ENCODE measurements around the gene SSBP3.
"Not testable (repeated sequence)": the region's sequence is repeated elsewhere in the genome, so short reads cannot be mapped to it uniquely, and the experiment has no call there.

The SSBP3 gene

DNA sequence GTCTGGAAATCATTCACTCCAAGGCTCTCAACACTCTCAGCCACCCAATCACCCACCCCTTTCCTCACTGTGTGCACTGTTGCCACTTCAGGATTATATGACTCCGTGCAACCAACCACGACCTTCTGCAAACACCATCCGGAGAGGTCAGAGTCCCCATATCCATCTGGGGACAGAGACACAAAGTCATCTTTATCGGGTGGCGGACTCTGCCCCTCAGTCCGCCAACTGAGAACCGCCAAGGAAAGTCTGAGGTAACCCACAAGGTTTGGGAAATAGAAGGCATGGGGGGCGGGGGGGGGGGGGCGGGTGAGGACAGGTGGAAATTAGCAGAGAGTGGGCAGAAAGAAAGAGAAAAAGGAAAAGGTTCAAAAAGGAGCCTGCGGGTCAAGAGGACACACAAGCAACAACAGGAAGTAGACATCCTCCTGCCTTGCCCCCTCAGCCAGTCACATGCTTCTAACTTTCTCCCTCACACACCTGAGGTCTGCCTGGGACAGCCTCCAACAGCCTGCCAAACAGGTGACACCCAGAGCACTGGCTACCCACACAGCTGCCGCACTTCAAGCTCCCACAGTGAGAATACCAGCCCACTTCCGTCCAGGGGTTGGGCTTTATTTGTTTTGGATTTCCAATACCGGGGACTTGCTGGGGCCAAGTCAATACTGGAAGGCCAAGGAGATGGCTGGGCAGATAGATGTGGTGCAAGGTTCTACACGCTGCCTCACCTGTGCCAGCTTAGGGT, 58.1 kb downstream of the SSBP3 start:
- DNase-seq (ENCODE audit: low read depth): no peak

DNA sequence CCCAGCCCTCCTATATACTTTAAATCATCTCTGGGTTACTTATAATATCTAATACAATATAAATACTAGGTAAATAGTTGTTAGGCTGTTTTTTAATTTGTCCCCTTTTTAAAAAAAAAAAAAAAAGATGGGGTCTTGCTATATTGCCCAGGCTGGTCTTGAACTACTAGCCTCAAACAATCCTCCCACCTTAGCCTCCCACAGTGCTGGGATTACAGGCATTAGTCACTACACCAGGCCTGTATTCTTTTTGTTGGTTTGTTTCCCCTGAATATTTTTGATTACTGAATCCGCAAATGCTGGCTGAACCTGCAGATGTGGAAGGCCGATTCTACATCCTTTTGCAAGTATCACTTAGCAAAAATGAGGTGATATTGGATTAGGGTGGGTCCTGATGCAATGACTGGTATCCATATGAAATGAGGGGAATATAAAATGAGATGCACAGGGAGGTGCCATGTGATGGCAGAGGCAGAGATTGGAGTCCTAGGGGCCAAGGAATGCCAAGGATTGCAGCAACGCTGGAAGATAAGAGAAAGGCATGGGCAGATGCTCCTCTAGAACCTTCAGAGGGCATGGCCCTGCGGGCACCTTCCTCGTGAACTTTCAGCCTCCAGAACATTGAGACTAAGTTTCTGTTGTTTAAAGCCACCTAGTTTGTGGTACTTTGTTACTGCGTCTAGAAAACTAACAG, 58.8 kb downstream of the SSBP3 start:
- DNase-seq (ENCODE audit: low read depth): no peak

DNA sequence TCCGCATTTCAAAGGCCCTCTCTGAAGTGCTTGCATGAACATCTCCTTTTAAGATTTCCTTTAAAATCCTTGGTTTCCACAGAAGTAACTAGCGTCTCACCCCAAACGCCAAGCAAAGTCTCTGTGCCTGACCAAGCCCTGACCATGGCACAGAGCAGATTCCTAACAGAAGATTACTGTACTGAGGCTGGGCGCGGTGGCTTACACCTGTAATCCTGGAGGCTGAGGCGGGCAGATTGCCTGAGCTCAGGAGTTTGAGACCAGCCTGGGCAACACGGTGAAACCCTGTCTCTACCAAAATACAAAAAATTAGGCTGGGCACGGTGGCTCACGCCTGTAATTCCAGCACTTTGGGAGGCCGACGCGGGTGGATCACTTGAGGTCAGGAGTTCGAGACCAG, 60.6 kb downstream of the SSBP3 start:
- DNase-seq (ENCODE audit: low read depth): not testable (repeated sequence)

DNA sequence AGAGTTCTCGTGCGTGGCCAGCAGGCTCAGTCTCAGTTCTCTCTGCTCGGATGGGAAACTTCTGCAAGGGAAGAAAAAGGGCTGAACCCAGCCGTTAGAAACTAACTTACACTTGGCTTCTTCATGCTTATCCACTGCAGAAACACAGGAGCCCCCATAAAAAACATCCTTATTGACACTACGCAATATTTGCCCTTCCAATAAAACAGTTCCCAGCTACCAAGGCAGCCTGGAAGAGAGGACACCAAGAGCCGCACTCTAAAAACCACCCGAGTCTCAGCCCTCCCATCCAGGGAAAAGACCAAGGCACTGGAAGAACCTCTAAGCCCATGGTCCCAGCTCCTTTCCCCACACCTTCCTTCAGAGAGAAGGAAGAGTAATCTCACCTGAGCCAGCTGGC, 61.1 kb downstream of the SSBP3 start:
- DNase-seq (ENCODE audit: low read depth): no peak

DNA sequence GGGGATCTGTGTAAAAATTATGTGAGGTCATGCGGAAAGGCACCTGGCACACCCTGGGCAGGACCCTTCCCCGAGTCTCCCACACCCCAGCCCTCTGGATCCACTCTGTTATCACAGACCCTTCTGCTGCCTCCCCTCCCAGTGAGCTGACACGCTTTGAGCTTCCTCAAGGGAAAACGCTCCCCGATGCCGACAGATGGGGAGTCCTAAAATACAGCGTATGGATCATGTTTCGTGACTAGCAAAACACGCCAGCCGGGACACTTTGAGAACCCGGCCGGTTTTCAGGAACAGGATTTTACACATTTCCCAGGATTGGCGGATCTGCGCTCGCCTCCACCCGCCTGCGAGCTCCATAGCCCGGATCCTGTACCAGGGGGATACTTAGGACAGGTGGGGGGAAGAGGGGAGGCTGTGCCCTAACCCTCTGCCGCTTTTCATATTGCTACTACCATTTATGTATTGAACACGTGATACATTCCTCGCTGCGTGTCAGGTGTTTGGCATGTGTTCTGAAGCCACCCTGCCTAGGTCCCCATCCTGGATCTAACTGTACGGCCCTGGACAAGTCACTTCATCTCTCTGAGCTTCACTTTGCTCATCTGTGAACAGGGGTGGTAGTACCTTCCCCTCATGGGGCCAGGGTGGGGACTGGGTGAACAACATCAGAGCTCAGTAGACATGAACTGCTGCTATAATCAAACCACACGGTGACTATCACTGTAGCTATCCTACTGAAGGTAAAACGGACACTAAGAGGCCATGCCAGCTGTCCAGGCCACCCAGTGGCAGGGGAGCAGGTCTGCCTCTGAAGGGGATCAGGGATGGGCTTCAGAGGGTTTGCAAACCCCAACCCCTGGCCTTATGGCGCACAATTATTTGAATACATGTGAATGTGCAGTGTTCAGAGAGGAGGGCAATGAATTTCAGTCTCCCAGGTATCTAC, 63.2 kb downstream of the SSBP3 start:
- DNase-seq (ENCODE audit: low read depth): no peak

DNA sequence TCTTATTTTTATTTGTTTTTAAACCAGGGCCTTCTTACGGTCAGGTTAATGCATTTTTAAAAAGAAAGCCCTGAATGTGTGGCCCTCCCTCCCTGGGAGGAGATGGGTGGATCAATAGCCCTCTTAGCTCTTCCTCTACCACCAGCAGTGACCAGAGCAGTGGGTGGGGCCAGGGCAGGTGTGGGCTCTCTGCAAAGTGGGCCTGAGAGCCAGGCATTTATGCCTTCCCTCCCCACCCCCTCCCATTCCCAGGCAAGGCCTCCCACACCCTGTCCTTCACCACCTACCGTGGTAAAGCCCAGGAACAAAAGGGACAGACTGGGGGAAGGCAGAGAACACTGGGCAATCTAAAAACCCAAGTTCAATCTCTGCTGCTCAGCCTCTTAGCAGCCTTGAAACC, 63.9 kb downstream of the SSBP3 start:
- DNase-seq (ENCODE audit: low read depth): no peak

DNA sequence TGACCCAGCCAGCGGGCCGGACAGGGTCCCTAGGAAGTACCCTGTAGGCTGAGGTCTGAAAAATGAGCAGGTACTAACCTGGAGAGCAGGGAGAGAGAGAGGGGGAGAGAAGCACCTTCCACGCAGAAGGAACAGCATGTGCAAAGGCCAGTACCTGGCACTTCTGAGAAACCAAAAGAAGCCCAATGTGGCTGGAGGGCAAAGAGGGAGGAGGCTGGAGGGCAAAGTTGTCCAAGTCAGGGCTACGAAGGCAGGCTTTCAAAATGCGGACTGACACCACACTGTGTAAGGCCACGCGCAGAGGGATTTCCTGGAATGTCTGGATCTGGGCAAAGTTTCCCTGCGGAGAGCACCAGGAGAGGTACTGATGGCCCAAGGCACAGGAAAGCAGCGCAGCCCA, 64.4 kb downstream of the SSBP3 start:
- DNase-seq (ENCODE audit: low read depth): no peak

DNA sequence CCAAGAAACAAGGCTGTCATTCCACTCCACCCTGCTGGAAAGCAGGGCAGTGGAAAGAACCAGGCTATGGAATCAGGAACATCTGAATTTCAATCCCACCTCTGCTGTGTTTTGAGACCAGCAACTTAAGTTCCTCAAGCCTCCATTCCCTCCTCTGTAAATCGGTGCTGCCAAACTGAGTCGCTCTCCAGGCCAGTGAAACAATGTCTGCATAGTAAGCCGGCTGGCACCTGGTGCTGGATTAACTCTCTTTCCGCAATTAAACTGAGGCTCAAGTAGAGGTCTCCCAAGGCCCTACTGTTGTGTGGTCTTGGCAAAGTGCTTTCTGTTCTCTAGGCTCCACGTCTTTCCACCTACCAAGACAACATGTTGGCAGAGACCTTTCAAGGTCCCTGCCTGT, 65.3 kb downstream of the SSBP3 start:
- DNase-seq (ENCODE audit: low read depth): no peak

DNA sequence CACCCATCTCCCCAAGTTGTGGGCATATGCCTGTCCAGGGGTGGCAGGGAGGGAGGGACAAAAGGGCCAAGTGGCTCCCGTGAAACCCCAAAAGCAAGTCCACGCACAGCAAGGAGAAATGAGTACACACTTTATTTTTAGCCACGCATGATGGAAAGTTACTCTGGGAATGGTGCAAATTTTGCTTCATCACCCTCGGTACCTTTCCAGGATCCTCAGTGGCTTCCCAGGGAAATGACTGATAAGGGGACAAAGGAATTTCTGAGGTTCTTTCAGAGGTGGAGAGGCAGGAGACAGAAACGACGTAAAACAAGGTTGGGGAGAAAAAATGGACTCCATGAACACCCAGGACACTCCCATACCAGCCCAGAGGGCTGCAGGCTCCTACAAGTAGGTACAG, 65.8 kb downstream of the SSBP3 start:
- no peak for DNase-seq (ENCODE audit: low read depth)

DNA sequence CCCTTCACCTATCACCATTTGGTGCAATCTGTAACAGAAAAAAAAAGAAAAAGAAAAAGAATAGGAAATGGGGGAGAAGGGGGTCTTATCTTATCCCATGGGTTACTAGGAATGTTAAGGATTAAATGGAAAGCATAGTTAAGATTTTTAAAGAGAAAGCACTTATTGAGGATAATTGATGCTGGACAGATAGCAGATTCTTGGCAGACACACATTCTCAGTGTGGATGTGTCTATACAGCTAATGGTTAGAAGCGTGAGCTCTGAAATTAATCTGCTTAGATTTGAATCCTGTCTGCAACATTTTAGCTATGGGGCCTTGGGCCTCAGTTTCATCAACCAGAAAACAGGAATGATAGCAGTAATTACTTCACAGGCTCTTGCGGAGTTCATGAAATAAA, 67.1 kb downstream of the SSBP3 start:
- DNase-seq (ENCODE audit: low read depth): no peak

DNA sequence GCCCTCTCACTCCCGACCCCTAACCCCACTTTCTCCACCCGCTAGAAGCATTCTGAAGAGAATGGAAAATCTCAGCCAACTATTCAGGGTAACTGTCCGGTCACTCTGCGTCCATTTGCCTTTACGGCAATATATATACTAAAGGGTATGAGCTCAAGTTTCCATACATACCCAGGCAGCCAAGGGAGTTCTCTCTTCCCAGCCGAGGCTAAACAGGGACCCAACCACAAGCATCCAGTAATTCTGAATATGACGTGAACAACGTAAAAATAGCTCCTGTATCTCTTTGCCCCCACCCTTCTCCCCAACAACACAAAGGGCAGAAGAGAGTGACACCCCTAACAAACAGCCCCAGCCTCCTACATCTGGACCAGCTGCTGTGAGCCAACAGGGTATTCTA, 67.7 kb downstream of the SSBP3 start:
- no peak for DNase-seq (ENCODE audit: low read depth)

DNA sequence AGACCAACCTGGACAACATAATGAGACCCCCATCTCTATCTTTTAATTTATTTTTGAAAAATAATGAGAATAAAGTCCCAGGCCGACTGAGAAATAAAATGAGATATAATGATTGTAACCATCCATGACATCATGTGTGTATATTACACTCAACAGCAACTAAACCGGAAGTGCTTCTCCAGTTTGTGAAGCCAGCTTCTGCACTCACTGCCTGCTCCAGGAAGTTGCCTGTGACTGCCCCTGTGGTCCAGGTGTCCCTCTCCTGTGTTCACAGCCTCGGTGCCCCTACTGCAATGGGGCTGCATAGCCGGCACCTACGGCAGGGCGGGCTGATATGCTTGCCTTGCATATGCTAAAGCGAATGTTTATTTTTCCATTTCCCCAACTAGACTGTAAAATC, 68.3 kb downstream of the SSBP3 start:
- DNase-seq (ENCODE audit: low read depth): no peak

DNA sequence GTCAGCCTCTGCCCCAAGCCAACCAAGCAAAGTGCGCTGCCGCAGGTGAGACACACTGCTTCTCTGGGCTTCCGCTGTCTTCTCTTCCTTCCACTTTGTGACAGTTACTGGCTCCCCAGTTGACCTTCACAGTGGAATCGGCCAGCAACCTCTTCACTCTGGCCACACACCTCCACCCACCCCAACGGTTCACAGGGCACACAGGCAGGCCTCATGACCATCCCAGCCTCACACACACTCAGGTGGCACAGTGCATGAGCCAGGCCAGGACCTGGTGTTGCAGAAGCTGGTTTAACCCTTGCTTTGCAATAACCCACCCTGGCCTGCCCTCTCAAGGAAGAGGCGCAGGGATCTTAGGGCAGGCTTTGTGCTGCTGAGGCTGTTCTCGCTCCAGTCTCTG, 69.2 kb downstream of the SSBP3 start:
- no peak for DNase-seq (ENCODE audit: low read depth)

DNA sequence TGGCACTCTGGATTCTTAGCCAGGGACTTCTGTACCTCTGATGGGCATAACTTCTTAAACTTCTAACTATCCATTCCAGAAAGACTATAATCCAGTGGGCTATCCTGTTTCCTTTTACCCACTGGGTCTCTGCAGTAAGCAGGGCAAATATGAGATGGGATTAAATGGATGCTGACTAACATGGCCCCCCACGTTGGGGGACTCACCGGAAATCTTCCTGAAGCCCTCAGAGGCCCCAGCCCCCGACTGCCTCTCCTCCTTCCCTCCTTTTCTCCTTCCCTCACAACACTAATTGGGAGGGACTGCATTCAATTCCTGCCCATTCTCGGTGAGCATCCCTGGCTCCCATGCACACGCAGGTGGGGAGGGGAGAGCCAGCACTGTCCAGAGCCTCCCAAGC, 70.1 kb downstream of the SSBP3 start:
- no peak for DNase-seq (ENCODE audit: low read depth)

DNA sequence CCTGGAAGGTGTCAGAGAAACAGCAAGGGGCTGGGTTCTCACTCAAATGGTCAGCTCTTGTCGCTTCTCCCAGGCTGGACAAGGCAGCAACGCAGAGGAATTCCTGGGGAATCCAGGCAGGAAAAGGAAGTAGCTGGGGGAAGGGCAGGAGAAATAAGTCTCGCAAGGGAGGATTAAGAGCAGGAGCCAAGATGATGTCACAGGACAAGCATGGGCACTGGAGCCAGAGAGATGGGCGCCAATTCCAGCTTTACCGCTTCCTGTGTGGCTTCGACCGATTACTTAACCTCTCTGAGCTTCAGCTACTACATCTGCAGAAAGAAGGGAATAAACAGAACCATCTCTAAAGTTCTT, 70.5 kb downstream of the SSBP3 start:
- no peak for DNase-seq (ENCODE audit: low read depth)

DNA sequence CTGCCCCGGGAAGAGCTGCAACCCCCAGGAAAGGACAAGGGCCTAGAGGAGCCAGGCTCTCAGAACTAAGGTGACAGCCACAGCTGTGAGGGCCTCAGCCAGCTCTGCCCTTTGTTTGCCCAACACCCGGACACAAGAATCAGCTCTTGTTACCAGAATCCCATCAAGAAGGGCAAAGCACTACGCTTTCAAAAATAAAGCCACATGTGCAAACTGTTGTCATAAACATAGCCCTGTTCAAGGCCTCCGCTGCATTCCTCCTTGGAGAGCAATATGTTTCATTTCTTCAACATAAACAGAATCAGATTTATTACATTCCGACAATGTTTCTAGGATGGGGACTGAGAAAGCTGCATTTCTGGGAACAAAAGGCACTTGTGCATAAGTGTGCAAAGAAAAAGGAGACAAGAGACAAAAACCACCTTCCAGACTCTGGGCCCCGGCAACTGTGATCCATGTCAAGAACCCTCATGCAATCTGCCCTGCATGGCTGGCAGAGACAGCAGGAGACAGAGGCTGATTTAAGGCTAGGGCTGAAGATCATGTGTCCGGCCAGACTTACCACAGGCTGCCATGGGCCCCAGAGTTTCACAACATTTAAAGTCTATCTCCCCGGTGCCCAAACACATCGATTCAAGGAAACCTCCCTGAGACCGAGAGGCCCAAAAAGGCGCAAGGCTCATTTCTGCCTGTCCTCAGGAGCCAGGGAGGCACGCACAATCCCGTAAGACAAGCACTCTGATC, 71.0 kb downstream of the SSBP3 start:
- no peak for DNase-seq (ENCODE audit: low read depth)

DNA sequence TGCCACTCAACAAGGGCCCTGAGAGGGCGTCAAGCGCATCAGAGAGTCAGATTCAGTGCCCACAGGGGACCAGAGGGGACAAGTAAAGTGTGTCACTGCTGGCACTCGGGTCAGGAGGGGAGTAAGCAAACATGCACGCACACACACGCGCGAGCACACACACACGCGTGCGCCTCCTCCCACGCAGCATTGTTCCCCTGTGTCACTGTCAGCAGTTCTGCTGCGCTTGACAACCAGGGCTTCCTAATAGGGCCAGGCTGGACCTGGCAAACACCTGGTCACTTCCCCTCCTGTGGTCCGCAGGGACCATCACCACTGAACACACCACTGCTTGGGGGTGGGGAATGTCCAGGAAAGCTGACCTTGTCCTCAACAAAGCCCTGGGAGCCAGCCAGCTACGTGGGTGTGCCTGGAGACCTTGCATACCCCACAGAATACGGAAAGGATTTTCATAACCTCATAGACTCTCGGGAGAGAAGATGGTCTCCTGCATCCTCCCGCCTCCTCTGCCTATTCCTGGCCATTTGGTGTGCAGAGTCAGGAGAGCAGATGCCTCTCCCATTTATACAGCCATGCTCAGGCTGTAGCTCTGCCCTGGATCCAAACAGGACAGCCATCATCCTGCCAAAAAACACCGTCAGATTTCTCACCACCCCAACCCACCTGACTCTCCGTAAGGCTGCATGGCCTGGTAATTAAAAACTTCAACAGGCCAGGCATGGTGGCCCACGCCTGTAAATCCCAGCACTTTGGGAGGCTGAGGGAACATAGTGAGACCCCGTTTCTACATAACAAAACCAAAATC, 73.2 kb downstream of the SSBP3 start:
- no peak for DNase-seq (ENCODE audit: low read depth)

DNA sequence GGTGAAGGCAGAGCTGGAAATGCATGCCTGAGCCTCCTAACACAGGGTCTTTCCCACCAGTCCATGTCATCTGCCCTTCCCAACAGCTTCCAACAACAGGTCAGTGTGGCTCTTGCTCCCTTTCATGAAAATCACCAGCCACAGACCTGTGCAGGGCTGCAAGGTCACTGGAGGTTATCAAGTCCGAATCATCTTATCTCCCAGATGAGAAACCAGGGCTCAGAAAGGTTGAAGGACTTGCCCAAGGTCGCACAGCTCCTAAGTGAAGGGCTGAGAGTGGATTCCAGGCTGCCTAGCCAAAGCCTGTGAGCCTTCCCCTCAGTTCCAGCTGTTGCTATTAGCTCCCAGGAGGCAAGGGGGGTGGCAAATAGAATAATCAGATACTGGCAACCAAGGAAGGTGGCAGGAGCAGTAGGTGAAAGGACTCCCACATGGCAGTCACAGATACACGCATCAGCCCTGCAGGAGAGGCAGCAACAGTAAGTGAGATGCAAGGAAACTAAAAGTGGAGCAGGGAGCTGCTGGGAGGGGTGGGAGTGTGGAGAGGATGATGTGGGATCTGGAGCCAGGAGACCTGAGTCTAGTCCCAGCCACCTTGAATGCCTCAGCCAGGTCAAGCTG, 74.2 kb downstream of the SSBP3 start:
- DNase-seq (ENCODE audit: low read depth): no peak

DNA sequence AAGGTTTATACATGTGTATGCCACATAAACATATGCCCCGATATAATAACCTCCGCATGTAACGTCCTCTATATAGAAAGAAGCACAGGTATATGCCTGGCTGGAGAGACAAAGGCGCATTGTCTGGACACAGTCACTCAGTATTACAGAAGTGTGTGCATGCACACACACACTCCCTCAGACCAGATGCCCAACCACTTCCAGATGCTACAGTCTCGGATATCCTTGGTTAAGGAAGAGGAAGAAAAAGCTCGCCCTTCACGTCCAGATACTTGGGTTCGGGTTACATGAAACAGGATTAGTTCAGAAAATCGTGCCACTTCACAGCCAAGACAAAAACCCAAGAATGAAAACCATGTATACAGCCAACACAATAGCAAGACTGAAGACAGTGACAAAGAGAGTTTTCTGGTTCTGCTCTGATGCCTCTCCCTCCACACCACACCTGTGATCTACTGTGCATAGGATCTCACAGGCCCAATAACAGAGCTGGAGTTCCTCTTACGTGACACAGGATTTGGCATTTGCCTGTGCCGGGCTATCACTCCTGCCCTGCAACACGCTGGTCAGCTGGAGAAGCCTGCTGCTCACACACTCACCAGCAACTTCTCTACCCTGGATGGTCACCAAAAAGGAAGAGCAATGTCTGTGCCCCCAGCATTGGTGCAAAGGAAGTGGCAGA, 75.0 kb downstream of the SSBP3 start:
- DNase-seq (ENCODE audit: low read depth): no peak

DNA sequence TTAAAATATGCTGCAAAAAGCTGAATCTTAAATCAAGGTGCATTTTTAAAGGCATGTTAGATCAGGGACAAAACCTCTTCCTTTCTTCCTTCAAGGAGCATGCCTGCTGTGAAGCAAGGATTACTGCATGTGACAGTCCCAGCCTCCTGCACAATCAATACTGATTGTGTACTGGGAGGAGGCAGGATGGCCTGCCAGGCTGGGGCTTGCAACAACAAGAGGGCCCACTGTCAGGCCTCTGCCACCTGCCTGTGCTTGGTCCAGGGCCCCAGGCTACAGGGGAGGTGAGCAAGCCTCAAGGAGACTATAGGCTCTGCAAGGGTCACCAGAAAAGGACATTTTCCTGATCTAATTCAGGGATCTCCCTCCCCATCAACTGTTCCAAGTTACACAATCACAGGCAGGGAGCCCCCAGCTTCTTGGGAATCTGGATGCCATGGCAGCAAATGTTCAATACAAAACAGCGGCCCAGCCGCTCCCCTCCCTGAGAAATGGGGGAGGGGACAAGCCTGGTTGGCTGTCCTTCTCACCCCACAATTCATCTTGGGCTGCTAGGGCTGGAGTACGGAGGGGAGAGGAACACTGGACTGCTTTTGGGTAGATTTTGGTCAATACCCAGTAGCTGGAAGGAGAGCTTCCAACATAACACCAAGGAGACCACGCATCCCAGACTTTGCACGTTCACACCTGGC, 76.7 kb downstream of the SSBP3 start:
- no peak for DNase-seq (ENCODE audit: low read depth)
